ENCODE results near the gene DOLK. TPM values are rescaled to one million over a fixed set of nuclear protein-coding genes. Genes with fewer than 3 reads are reported as not detected.
A peak's percentile ranks its signal among the peaks of the same experiment; 100 is the strongest.
"Not testable (repeated sequence)": the region's sequence is repeated elsewhere in the genome, so short reads cannot be mapped to it uniquely, and the experiment has no call there.

Gene DOLK
- total RNA-seq, 1 experiment from 2014 or later, result 23.2 TPM

DNA sequence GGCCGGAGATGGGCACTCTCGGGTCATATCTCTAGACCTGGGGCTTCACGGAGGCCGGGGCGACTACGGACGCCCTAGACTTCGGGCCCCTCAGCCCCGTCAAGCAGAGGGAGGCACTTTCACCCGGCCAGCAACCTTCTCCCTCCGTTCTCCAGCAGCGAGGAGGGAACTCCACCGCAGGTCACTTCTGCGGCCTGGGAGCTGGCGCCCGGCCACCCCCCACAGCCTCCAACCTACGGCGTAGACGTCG lies 201 bp downstream of the DOLK start:
- H3K4me1 ChIP-seq (ENCODE audit: insufficient read depth, low read length, poor library complexity, severe bottlenecking), result peaks cover 5% of the 10 kb centered on the region
- POLR2A ChIA-PET (ENCODE audit: low non-redundant PET), result no interaction called here
- H3K36me3 ChIP-seq (ENCODE audit: insufficient read depth, low read length, poor library complexity, severe bottlenecking), result peaks cover 21% of the 10 kb centered on the region
- H3K4me3 ChIP-seq (ENCODE audit: low read depth, low read length, poor library complexity, severe bottlenecking), result peak overlapping the region; percentile 93
- H3K27me3 ChIP-seq (replicated peaks; ENCODE audit: insufficient read depth, low read depth, low read length, poor library complexity), result no peaks in the 10 kb centered on the region
- CTCF ChIA-PET, result no interaction called here
- H3K27ac ChIP-seq (ENCODE audit: low read depth, low read length, poor library complexity, severe bottlenecking), result peak overlapping the region; percentile 93
- intact Hi-C loops (cut with micrococcal nuclease; ENCODE audit: unreplicated experiment), result loop anchor here (5.0 kb wide), 1 partner anchor 85 kb away; no protein-coding TSS in a partner anchor
- TF ChIP-seq, protein P1, sequence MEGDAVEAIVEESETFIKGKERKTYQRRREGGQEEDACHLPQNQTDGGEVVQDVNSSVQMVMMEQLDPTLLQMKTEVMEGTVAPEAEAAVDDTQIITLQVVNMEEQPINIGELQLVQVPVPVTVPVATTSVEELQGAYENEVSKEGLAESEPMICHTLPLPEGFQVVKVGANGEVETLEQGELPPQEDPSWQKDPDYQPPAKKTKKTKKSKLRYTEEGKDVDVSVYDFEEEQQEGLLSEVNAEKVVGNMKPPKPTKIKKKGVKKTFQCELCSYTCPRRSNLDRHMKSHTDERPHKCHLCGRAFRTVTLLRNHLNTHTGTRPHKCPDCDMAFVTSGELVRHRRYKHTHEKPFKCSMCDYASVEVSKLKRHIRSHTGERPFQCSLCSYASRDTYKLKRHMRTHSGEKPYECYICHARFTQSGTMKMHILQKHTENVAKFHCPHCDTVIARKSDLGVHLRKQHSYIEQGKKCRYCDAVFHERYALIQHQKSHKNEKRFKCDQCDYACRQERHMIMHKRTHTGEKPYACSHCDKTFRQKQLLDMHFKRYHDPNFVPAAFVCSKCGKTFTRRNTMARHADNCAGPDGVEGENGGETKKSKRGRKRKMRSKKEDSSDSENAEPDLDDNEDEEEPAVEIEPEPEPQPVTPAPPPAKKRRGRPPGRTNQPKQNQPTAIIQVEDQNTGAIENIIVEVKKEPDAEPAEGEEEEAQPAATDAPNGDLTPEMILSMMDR (conservative IDR thresholded peaks at IDR 0.05; ENCODE audit: low read depth, low read length), result no peak
- TF ChIP-seq EZH2 (IDR thresholded peaks at IDR 0.05; ENCODE audit: borderline replicate concordance, low read depth, low read length, poor library complexity, severe bottlenecking), result no peak
- DNase-seq (ENCODE audit: low spot score), result no peak
- no TSS peak for BruUV-seq (replicated peaks)
- no peaks in the 10 kb centered on the region for H3K9me3 ChIP-seq (ENCODE audit: low read depth, low read length, poor library complexity, severe bottlenecking)

DNA sequence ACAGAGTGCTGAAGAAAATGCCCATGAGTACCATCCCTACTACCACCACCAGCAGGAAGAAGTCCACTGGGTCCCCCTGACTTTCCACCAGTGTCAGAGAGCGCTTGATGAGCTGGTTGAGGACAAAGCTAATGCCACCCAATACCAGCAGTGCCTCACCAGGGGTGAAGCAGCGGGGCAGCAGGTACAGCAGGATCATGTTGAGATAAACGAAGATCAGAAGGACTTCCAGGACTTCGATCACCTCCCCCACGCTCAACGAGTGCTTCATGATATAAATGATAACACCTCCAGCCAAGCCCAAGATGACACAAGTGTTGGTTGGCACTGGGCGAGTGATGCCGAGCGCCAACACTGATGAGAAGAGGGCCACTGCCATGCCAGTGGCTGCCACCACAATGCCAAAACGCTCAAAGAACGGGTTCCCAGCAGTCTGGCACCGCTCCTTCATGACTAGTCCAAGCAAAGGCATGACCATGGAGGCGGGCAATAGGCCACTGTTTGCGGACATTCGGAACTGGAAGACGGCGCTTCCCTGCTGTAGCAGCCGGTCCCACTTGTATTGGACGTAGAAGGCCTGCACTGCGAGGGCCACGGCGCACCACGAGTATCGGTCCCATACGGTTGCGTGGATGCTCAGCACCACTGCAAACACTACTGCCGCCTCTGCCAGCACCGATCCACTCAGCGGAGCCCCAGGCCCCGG lies 679 bp downstream of the DOLK start:
- POLR2A ChIA-PET (ENCODE audit: low non-redundant PET), result no interaction called here

DNA sequence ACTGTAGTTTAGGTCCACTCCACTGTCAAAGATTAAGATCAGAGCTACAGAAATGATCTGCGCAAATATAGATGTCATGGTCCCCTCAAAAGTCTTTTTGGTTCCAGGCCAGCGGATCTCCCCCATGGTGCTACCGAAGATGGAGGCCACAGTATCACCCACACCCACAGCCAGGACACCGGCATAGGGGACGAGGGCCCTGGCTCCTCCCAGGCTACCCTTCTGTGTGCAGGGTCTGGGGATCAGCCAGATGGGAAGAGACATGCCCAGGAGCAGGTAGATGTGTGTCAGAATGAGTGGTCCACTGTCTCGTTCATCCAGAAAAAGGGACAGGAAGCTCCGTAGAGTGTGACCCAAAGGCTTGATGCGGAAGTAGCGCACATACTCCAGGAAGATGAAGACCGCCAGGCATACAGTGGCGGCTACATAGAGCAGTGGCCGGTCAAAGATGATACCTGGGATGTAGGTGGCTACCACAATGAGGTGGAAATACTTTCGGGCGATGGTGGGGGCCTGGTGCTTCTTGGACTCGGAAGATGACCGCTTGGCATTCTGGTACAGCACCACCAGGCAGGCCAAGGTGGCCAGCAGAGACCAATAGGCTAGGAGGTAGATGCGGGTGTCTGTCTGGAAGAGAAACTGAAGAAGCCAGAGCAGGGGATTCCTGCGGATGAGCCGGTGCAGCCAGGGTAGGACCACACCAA lies 1.5 kb downstream of the DOLK start:
- Histone ChIP-seq H3K27ac (ENCODE audit: low read depth, low read length, poor library complexity, severe bottlenecking) (no peak overlapping the region), H3K4me1 (ENCODE audit: insufficient read depth, low read length, poor library complexity, severe bottlenecking) (peaks cover 5% of the 10 kb centered on the region), H3K4me3 (ENCODE audit: low read depth, low read length, poor library complexity, severe bottlenecking) (peak overlapping the region; percentile 93), H3K9me3 (ENCODE audit: low read depth, low read length, poor library complexity, severe bottlenecking) (no peaks in the 10 kb centered on the region), H3K27me3 (replicated peaks; ENCODE audit: insufficient read depth, low read depth, low read length, poor library complexity) (no peaks in the 10 kb centered on the region), H3K36me3 (ENCODE audit: insufficient read depth, low read length, poor library complexity, severe bottlenecking) (peaks cover 12% of the 10 kb centered on the region)
- no peak for DNase-seq (ENCODE audit: low spot score)
- no TSS peak for BruUV-seq (replicated peaks)
- TF ChIP-seq, protein P1 (conservative IDR thresholded peaks at IDR 0.05; ENCODE audit: low read depth, low read length), result no peak
- TF ChIP-seq EZH2 (IDR thresholded peaks at IDR 0.05; ENCODE audit: borderline replicate concordance, low read depth, low read length, poor library complexity, severe bottlenecking), result no peak
- ChIA-PET CTCF (interaction anchor here (0.6 to 0.7 kb wide), 2 partner anchors 68 to 1369 kb away, joined by 3 read pairs; no protein-coding TSS in a partner anchor), POLR2A (ENCODE audit: low non-redundant PET) (no interaction called here)
- intact Hi-C loops (cut with micrococcal nuclease; ENCODE audit: unreplicated experiment), result loop anchor here (5.0 kb wide), 1 partner anchor 84 kb away; no protein-coding TSS in a partner anchor

More for the DNA sequence above, 679 bp downstream of the DOLK start:
- TF ChIP-seq, protein P1 (conservative IDR thresholded peaks at IDR 0.05; ENCODE audit: low read depth, low read length), result no peak
- TF ChIP-seq EZH2 (IDR thresholded peaks at IDR 0.05; ENCODE audit: borderline replicate concordance, low read depth, low read length, poor library complexity, severe bottlenecking), result no peak
- H3K27me3 ChIP-seq (replicated peaks; ENCODE audit: insufficient read depth, low read depth, low read length, poor library complexity), result no peaks in the 10 kb centered on the region
- TSS peak; percentile 80 for BruUV-seq (replicated peaks)
- H3K27ac ChIP-seq (ENCODE audit: low read depth, low read length, poor library complexity, severe bottlenecking), result peak overlapping the region; percentile 93
- CTCF ChIA-PET, result interaction anchor here (0.6 kb wide), 1 partner anchor 69 kb away, joined by 3 read pairs; no protein-coding TSS in a partner anchor
- no peaks in the 10 kb centered on the region for H3K9me3 ChIP-seq (ENCODE audit: low read depth, low read length, poor library complexity, severe bottlenecking)
- intact Hi-C loops (cut with micrococcal nuclease; ENCODE audit: unreplicated experiment), result loop anchor here (5.0 kb wide), 1 partner anchor 84 kb away; no protein-coding TSS in a partner anchor
- peak overlapping the region; percentile 93 for H3K4me3 ChIP-seq (ENCODE audit: low read depth, low read length, poor library complexity, severe bottlenecking)
- no peak for DNase-seq (ENCODE audit: low spot score)
- H3K36me3 ChIP-seq (ENCODE audit: insufficient read depth, low read length, poor library complexity, severe bottlenecking), result peaks cover 17% of the 10 kb centered on the region
- peaks cover 5% of the 10 kb centered on the region for H3K4me1 ChIP-seq (ENCODE audit: insufficient read depth, low read length, poor library complexity, severe bottlenecking)

DNA sequence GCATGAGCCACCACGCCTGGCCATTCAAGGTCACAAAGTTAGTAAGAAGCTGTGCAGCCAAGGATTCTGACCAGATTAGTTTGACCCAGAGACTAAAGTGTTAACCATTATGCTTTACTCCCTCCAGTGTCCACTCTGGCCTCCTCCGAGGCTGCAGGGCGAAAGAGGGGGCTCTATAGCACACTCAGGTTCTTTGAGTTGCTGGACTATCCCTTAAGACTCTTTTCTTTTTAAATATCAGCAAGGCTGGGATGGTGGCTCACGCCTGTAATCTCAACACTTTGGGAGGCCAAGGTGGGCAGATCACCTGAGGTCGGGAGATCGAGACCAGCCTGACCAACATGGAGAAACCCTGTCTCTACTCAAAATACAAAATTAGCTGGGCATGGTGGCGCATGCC lies 2.4 kb downstream of the DOLK start:
- H3K9me3 ChIP-seq (ENCODE audit: low read depth, low read length, poor library complexity, severe bottlenecking); H3K27me3 ChIP-seq (replicated peaks; ENCODE audit: insufficient read depth, low read depth, low read length, poor library complexity); H3K36me3 ChIP-seq (ENCODE audit: insufficient read depth, low read length, poor library complexity, severe bottlenecking); H3K27ac ChIP-seq (ENCODE audit: low read depth, low read length, poor library complexity, severe bottlenecking); CTCF ChIA-PET; H3K4me1 ChIP-seq (ENCODE audit: insufficient read depth, low read length, poor library complexity, severe bottlenecking); H3K4me3 ChIP-seq (ENCODE audit: low read depth, low read length, poor library complexity, severe bottlenecking); POLR2A ChIA-PET (ENCODE audit: low non-redundant PET); DNase-seq (ENCODE audit: low spot score); BruUV-seq (replicated peaks): not testable (repeated sequence)
- intact Hi-C loops (cut with micrococcal nuclease; ENCODE audit: unreplicated experiment), result loop anchor here (5.0 kb wide), 1 partner anchor 83 kb away; no protein-coding TSS in a partner anchor
